ENCODE data around the gene HRH3.

DNA sequence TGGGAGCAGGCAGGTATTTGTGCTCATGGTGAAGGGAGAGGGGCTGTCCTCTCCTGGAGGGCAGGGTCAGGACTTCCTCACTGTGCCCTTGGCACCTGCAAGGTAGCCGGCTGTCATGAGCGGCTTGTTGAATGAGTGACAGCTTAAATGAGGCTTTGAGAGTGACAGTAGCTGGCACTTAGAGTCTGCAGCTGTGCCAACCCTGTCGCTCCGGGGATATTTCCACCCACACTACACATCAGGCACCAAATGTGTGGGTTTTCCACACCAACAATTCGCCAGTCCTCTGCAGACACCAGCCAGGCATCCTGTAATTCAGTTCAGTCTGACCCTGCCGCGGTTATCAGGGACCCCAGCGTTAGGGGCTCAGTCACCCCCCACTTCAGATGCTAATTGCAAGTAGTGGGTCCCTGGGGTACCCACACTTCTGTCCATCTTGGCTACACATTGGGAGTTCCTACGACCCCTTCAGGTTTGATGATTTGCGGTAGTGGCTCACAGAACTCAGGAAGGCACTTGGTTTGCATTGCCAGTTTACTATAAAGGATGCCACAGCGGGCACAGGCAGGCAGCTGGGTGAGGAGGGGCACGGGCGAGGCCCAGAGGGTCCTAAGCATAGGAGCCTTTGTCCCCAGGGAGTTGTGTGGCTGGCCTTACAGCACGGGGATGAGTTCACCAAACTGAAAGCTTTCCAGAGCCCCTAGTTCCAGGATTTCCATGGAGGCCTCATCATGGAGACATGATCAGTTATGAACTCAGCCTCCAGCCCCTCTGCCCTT, 28.1 kb downstream of the HRH3 start:
- TF ChIP-seq, protein P1, sequence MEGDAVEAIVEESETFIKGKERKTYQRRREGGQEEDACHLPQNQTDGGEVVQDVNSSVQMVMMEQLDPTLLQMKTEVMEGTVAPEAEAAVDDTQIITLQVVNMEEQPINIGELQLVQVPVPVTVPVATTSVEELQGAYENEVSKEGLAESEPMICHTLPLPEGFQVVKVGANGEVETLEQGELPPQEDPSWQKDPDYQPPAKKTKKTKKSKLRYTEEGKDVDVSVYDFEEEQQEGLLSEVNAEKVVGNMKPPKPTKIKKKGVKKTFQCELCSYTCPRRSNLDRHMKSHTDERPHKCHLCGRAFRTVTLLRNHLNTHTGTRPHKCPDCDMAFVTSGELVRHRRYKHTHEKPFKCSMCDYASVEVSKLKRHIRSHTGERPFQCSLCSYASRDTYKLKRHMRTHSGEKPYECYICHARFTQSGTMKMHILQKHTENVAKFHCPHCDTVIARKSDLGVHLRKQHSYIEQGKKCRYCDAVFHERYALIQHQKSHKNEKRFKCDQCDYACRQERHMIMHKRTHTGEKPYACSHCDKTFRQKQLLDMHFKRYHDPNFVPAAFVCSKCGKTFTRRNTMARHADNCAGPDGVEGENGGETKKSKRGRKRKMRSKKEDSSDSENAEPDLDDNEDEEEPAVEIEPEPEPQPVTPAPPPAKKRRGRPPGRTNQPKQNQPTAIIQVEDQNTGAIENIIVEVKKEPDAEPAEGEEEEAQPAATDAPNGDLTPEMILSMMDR (IDR thresholded peaks at IDR 0.05; ENCODE audit: borderline replicate concordance, extremely low read depth, low read length, poor library complexity, severe bottlenecking): no peak
- no peak for TF ChIP-seq EZH2 (IDR thresholded peaks at IDR 0.05; ENCODE audit: borderline replicate concordance, low read depth, low read length, severe bottlenecking)
